Motor neuron (in vitro differentiated cells): ENCODE measurements around the gene TCTN3. TPM values are rescaled to one million over a fixed set of nuclear protein-coding genes. Genes with fewer than 3 reads are reported as not detected.
A peak's percentile ranks its signal among the peaks of the same experiment; 100 is the strongest.
"Not testable (repeated sequence)": the region's sequence is repeated elsewhere in the genome, so short reads cannot be mapped to it uniquely, and the experiment has no call there.

ENCODE experiments used
- ATAC-seq, 8 experiments: fragments of 200-7000 bp; cut with Tn5 transposase; replicated peaks in 6 of 8; 2 replicates each; pipeline ENCODE4 v1.8.0; 2021; ENCODE audit warnings: mild to moderate bottlenecking in 8 of 8, moderate library complexity in 8 of 8
- H3K27ac ChIP-seq, 2 donors: fragments of 250-450 bp; sonication (Bioruptor Pico); 2 replicates each; pipeline ENCODE4 v1.9.0; 2021; ENCODE audit warnings: antibody characterized with exemption in 2 of 2, mild to moderate bottlenecking in 2 of 2, moderate library complexity in 1 of 2
- H3K4me1 ChIP-seq, 2 donors: fragments of 250-450 bp; sonication (Bioruptor Pico); replicated peaks in 1 of 2; 2 replicates each; pipeline ENCODE4 v1.6.1; 2021; ENCODE audit warnings: antibody characterized with exemption in 2 of 2, mild to moderate bottlenecking in 2 of 2, moderate library complexity in 1 of 2
- H3K4me3 ChIP-seq, 5 donors: fragments of 250-450 bp; sonication (Bioruptor Pico); 2 replicates each; pipeline ENCODE4 v1.9.0; 2021; ENCODE audit warnings: antibody characterized with exemption in 5 of 5, mild to moderate bottlenecking in 5 of 5, moderate library complexity in 4 of 5
- WGBS, 10 experiments: fragments of 450-650 bp; shearing (Covaris generic); methylation state at CpG; one replicate each; pipeline ENCODE4 v1.0.0; 2022; 5-methylcytosine and 5-hydroxymethylcytosine counted together
- in situ Hi-C, 9 experiments: fragments of 400-800 bp; cut with MboI; loops; one replicate each; pipeline ENCODE4 v1.15.0; 2021; ENCODE audit warnings: low sequenced_read_pairs in 9 of 9, low pct_unique_long_range_greater_than_20kb in 2 of 9; ENCODE audit not compliant: unreplicated experiment in 9 of 9
- total RNA-seq, 8 experiments: library from RNA; unstranded; fragments of 300-600 nt; gene quantifications; 2 replicates each; pipeline versions ENCODE4 v1.2.3 to v1.2.4, GENCODE V29; 2022

TCTN3 gene
- total RNA-seq, result 10 to 100 TPM; 21.9 to 62.4 (median 30.4) TPM

DNA sequence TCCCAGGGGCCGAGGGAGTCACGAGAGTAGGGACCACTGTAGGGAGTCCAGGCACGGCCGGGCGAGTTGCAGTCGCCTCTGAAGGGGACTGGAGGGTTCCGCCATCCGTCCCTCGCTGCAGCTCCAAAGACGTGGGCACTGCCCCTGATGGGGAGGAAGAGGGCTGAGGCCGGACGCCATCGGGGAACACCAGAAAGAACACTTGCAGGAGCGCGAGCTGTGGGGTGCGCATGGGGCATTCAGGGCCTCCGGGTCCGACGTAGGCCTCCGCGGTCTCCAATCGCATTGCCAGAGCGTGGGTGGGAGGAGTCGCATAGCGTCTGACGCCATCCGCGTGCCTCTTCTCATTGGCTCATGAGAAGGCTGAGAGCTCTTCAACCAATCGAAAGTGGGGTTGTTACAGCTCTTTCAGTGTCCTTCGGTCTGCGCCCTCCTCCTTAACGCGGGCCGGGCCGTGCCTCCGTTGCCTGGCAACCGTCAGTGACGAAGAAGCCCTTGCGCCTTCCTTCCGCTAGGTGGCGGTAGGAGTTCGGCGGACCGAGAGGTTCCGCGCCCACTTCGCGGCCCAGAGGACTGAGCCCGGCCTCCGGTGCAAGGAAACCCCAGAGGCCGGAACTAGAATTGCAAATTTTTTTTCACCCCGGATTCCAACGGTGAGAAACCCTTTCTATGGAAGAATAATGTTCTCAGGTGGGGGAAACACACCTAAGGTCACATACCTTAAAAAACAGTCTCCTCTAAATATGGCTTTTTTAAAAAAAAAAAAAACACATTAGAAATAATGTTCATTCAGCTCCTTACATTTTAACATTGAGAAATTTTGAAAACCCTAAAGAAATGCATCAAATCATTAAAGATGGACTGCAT, at the start of gene TCTN3:
TCTN3 (minus strand) TSS at position 260 of the 867 bp plus-strand sequence; CDS start at position 232, 28 bp downstream.
- peak within 1 kb of the TSS; percentile 28 to 64 for H3K27ac ChIP-seq
- H3K4me1 ChIP-seq, result peaks cover 8 to 13% of the 10 kb centered on the region in 2 donors
- peak; percentile 98 to 100 (median 99) for ATAC-seq
- WGBS, 10 experiments, result 0 to 3% (median 0%) methylated on average over 3 to 26 of the region's 53 CpGs
- H3K4me3 ChIP-seq, result peak within 1 kb of the TSS; percentile 71 to 91 (median 73)
- in situ Hi-C loops, result loop anchor here in 1 of 9 experiments (10.0 to 25.0 kb wide), 2 partner anchors 151 to 268 kb away; no protein-coding TSS in a partner anchor

- WGBS, 10 experiments, result 0 to 100% (median 67%) methylated on average over 1 to 2 of the region's 2 CpGs; no CpG with 5 or more reads in 1 of the 10 experiments
- in situ Hi-C loops, result no loop called here
These were observed 49.3 kb upstream of the TCTN3 start for GRCh38 chr10:95742962-95743535.

DNA sequence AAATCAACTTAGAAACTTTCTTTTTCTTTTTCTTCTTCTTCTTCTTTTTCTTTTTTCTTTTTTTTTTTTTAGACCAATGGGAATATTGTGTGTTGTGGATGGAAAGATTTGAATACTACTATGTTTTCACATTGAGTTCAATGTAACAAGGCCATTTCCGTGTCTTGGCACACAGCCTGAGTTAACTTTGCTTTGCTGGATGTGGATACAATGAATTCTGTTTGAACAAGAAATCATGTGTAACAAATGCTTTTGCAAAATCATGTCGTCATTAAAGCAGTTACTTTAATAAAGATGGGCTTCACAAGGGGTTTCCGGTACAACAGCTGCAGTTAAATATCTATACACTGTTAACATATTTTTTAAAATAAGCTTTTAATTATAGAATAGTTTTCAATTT, 48.8 kb upstream of the TCTN3 start:
- no peak overlapping the region for H3K4me3 ChIP-seq
- H3K27ac ChIP-seq, result no peak overlapping the region
- in situ Hi-C loops, result no loop called here
- ATAC-seq, result peak in 1 of 8 experiments; percentile 53
- no peaks in the 10 kb centered on the region for H3K4me1 ChIP-seq
- 29 to 86% (median 63%) methylated on average over 1 to 3 of the region's 3 CpGs for WGBS, 10 experiments

More at GRCh38 chr10:95742962-95743535, 49.3 kb upstream of the TCTN3 start:
- H3K4me3 ChIP-seq, result no peak overlapping the region
- ATAC-seq, result no peak
- H3K4me1 ChIP-seq, result no peaks in the 10 kb centered on the region
- H3K27ac ChIP-seq, result no peak overlapping the region

DNA sequence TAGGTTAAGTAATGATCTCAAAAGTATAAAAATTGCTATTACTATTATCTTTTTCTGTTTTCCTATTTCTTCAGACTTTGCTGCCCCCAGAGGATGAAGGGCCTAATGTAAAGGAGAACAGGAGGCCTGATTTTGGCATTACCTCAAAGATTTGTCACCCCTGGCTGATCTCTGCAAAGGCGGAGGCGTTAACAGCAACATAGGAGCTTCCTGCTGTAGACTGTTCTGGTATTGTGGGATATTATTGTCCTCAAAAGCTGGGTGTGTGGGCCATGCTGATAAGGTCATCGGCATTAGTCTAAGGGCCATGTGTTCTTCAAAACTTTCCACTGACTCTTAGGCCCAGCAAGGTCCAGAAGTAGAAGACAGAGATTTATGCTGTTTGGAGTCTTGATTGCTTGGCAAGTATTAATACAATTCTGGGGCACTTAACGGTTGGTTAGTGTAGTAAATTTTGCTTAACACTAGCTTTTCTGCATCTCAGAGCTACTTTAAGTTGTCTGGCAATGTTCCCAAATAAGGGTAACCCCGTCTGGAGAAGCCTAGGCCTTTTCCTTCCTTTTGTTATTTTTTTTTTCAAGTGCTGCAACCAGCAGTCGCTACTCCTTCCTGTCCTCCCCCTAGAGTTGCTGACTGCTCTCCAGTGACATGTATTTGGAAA, 48.2 kb upstream of the TCTN3 start:
- in situ Hi-C loops, result no loop called here
- WGBS, 10 experiments, result 15 to 100% (median 57%) methylated on average over 1 to 6 of the region's 6 CpGs
- H3K4me3 ChIP-seq, result no peak overlapping the region
- no peaks in the 10 kb centered on the region for H3K4me1 ChIP-seq
- ATAC-seq, result peak in 2 of 8 experiments; percentile 17 to 43
- H3K27ac ChIP-seq, result no peak overlapping the region

- WGBS, 10 experiments, result 0 to 100% (median 87%) methylated on average over 1 to 3 of the region's 3 CpGs; no CpG with 5 or more reads in 2 of the 10 experiments
These were observed 45.3 kb upstream of the TCTN3 start for GRCh38 chr10:95739056-95739455.

DNA sequence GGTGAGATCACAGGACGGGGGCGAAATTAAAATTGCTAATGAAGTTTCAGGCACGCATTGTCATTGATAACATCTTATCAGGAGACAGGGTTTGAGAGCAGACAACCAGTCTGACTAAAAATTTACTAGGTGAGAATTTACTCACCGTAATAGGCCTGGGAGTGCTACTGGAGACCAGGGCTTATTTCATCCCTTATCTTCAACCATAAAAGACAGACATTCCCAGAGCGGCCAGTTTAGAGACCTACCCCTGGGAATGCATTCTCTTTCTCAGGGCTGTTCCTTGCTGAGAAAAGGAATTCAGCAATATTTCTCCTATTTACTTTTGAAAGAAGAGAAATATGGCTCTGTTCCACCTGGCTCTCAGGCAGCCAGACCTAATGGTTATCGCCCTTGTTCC, 39.2 kb upstream of the TCTN3 start:
- 38 to 100% (median 57%) methylated on average over 1 to 5 of the region's 6 CpGs; no CpG with 5 or more reads in 2 of the 10 experiments for WGBS, 10 experiments

More at GRCh38 chr10:95739056-95739455, 45.3 kb upstream of the TCTN3 start:
- in situ Hi-C loops, result no loop called here
- ATAC-seq, result no peak
- Histone ChIP-seq H3K27ac (no peak overlapping the region), H3K4me1 (no peaks in the 10 kb centered on the region), H3K4me3 (no peak overlapping the region)

GRCh38 chr10:95730233-95730632, 36.5 kb upstream of the TCTN3 start:
- in situ Hi-C loops, result no loop called here
- no peak for ATAC-seq
- H3K4me1 ChIP-seq, result no peaks in the 10 kb centered on the region
- H3K27ac ChIP-seq, result no peak overlapping the region
- 50 to 100% (median 80%) methylated on average over 1 of the region's 1 CpG; no CpG with 5 or more reads in 6 of the 10 experiments for WGBS, 10 experiments
- no peak overlapping the region for H3K4me3 ChIP-seq

More for the DNA sequence above, 39.2 kb upstream of the TCTN3 start:
- H3K4me1 ChIP-seq, ATAC-seq, in situ Hi-C loops, H3K4me3 ChIP-seq, H3K27ac ChIP-seq: not testable (repeated sequence)

- WGBS, 10 experiments, result 10 to 94% (median 75%) methylated on average over 2 to 3 of the region's 3 CpGs
- in situ Hi-C loops, result no loop called here
- ATAC-seq, result no peak
These were observed 35.8 kb upstream of the TCTN3 start for GRCh38 chr10:95729323-95730055.

DNA sequence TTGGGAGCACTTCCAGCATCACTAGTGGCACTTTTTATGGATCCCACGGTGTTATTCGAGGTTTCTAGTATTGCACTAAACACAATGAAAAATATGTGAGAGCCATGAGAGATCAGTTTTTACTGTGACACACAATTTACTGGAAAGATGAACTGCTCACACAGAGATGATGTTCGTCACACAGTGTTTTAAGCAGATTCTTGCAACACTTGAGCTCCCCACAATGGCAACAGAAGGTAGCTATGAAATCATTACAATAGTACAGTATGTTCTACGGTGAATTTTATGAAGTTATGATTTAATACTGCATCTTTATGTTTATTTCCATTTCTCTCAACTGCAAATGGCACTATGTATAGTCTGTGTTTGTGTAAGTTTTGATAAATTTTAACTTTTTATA, 34.8 kb upstream of the TCTN3 start:
- in situ Hi-C loops, result no loop called here
- H3K27ac ChIP-seq, result no peak overlapping the region
- H3K4me1 ChIP-seq, result no peaks in the 10 kb centered on the region
- WGBS, 10 experiments, result 0 to 91% (median 78%) methylated on average over 1 to 4 of the region's 4 CpGs
- no peak overlapping the region for H3K4me3 ChIP-seq
- peak in 2 of 8 experiments; percentile 52 to 53 for ATAC-seq

More at GRCh38 chr10:95729323-95730055, 35.8 kb upstream of the TCTN3 start:
- Histone ChIP-seq H3K4me3 (no peak overlapping the region), H3K4me1 (no peaks in the 10 kb centered on the region), H3K27ac (no peak overlapping the region)

DNA sequence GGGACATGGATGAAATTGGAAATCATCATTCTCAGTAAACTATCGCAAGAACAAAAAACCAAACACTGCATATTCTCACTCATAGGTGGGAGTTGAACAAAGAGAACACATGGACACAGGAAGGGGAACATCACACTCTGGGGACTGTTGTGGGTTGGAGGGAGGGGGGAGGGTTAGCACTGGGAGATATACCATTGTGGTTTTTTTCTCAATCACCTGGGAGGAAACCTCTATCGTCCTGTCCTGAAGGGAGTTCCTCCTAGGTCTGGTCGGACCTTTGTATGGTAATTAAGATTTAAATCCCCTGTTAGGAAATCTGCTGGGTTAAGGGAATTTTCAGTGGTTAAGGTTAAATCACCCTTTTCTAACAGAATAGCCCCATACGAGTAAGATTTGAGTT, 28.8 kb upstream of the TCTN3 start:
- 20 to 100% (median 82%) methylated on average over 1 to 3 of the region's 4 CpGs; no CpG with 5 or more reads in 7 of the 10 experiments for WGBS, 10 experiments
- H3K27ac ChIP-seq, result not testable (repeated sequence)

GRCh38 chr10:95720745-95721144, 27.0 kb upstream of the TCTN3 start:
- not testable (repeated sequence) for H3K4me3 ChIP-seq, H3K4me1 ChIP-seq, ATAC-seq, H3K27ac ChIP-seq
- WGBS, 10 experiments, result 0 to 72% (median 53%) methylated on average over 2 to 4 of the region's 7 CpGs; no CpG with 5 or more reads in 3 of the 10 experiments
- in situ Hi-C loops, result loop anchor here in 1 of 9 experiments (25.0 kb wide), 1 partner anchor 117 kb away; no protein-coding TSS in a partner anchor

More for the DNA sequence above, 28.8 kb upstream of the TCTN3 start:
- not testable (repeated sequence) for ATAC-seq, H3K4me1 ChIP-seq, H3K4me3 ChIP-seq
- in situ Hi-C loops, result loop anchor here in 1 of 9 experiments (25.0 kb wide), 1 partner anchor 115 kb away; no protein-coding TSS in a partner anchor

GRCh38 chr10:95716866-95717265, 23.1 kb upstream of the TCTN3 start:
- Histone ChIP-seq H3K4me1 (no peaks in the 10 kb centered on the region), H3K27ac (no peak overlapping the region), H3K4me3 (no peak overlapping the region)
- WGBS, 10 experiments, result 0 to 100% (median 44%) methylated on average over 1 to 2 of the region's 2 CpGs; no CpG with 5 or more reads in 2 of the 10 experiments
- in situ Hi-C loops, result loop anchor here in 1 of 9 experiments (25.0 kb wide), 1 partner anchor 120 kb away; no protein-coding TSS in a partner anchor
- peak in 3 of 8 experiments; percentile 27 to 46 (median 33) for ATAC-seq
